Left lung (tissue), 10 donors: ENCODE results near the gene GPANK1. TPM values are rescaled to one million over a fixed set of nuclear protein-coding genes. Genes with fewer than 3 reads are reported as not detected.

ENCODE experiments used
- ATAC-seq: fragments of 200-7000 bp; cut with Tn5 transposase; one replicate; pipeline ENCODE4 v1.9.1; 2020; ENCODE audit warnings: moderate library complexity
- DNase-seq, 4 donors: peaks; one replicate each; pipeline ENCODE4 v3.0.0-alpha.2; 2013 to 2020
- H3K27ac ChIP-seq, 2 donors: fragments of 200-600 bp; sonication (generic) in 1 of 2; one replicate each; pipeline versions ENCODE4 v1.5.0 to v1.8.0; 2020 to 2021
- H3K27me3 ChIP-seq, 2 donors: fragments of 200-600 bp; sonication (generic) in 1 of 2; one replicate each; pipeline versions ENCODE4 v1.5.0 to v1.8.0; 2020 to 2021
- H3K36me3 ChIP-seq, 2 donors: fragments of 200-600 bp; sonication (generic) in 1 of 2; one replicate each; pipeline versions ENCODE4 v1.5.0 to v1.8.0; 2020 to 2021
- H3K4me1 ChIP-seq, 2 donors: fragments of 200-600 bp; one replicate each; pipeline ENCODE4 v1.8.0; 2021
- H3K4me3 ChIP-seq, 2 donors: fragments of 200-600 bp; sonication (generic) in 1 of 2; one replicate each; pipeline versions ENCODE4 v1.5.0 to v1.8.0; 2020 to 2021; ENCODE audit warnings: mild to moderate bottlenecking in 1 of 2
- H3K9me3 ChIP-seq, 2 donors: fragments of 200-600 bp; sonication (generic) in 1 of 2; one replicate each; pipeline versions ENCODE4 v1.5.0 to v1.8.0; 2020 to 2021
- intact Hi-C, 2 donors: fragments of 100-400 bp; cut with DNase I; formaldehyde crosslinking; loops; one replicate each; pipeline versions ENCODE4 v1.11.2 to v1.14.2; 2022
- polyA plus RNA-seq, 6 donors: library from polyadenylated mRNA; unstranded; fragments of 120-200 nt; gene quantifications; one replicate each; pipeline ENCODE4 v1.2.1, GENCODE V29; 2013; ENCODE audit not compliant: insufficient read length in 6 of 6
- total RNA-seq, 2 donors: library from RNA; stranded (reverse); fragmentation: NEBNext Ultra II Directional; extraction: Animal tissue kit (Norgen Biotek cat#: 25700); gene quantifications; one replicate each; pipeline ENCODE4 v1.2.1, GENCODE V29; 2021
- TF ChIP-seq, protein P1 (sequence below), 2 donors: fragments of 200-600 bp; sonication (generic) in 1 of 2; IDR thresholded peaks; one replicate each; pipeline versions ENCODE4 v1.5.0 to v1.8.0; 2021; ENCODE audit warnings: antibody characterized with exemption in 2 of 2
- donor health status: DM: no; HTN: yes; CAD: no.
- donor health status: DM: no; HTN: no; CAD: no.

GPANK1 gene
- total and polyA plus RNA-seq, 8 donors: 10.3 to 22.8 (median 21.6) TPM

DNA sequence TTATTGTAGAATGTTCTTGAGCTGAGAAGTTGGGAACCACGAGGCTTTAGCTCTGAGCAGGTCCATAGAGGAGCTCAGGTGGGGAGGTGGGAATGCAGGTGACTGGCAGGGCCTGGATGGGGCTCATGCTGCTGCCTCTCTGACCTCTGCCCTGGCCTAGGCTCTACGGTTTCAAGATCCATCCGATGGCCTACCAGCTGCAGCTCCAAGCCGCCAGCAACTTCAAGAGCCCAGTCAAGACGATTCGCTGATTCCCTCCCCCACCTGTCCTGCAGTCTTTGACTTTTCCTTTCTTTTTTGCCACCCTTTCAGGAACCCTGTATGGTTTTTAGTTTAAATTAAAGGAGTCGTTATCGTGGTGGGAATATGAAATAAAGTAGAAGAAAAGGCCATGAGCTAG lies 4.9 kb upstream of the GPANK1 start, which contains the start of gene LY6G5B:
Gene LY6G5B, plus strand, starts transcription at position 301 of the 400 bp plus-strand sequence. CDS start 975 bp downstream, outside the sequence.
- no peak within 1 kb of the TSS for H3K27ac ChIP-seq
- no peak for ATAC-seq
- peaks cover 6 to 24% of the 10 kb centered on the region in 2 donors for H3K4me1 ChIP-seq
- H3K36me3 ChIP-seq: peaks cover 0 to 73% of the 10 kb centered on the region in 2 donors
- intact Hi-C loops: loop anchor here in 1 of 2 donors (10.0 kb wide), 2 partner anchors 195 to 285 kb away; partner anchors contain the start of genes NELFE, NEU1 and SKIC2
- no peaks in the 10 kb centered on the region for H3K9me3 ChIP-seq
- DNase-seq: no peak
- TF ChIP-seq, protein P1, sequence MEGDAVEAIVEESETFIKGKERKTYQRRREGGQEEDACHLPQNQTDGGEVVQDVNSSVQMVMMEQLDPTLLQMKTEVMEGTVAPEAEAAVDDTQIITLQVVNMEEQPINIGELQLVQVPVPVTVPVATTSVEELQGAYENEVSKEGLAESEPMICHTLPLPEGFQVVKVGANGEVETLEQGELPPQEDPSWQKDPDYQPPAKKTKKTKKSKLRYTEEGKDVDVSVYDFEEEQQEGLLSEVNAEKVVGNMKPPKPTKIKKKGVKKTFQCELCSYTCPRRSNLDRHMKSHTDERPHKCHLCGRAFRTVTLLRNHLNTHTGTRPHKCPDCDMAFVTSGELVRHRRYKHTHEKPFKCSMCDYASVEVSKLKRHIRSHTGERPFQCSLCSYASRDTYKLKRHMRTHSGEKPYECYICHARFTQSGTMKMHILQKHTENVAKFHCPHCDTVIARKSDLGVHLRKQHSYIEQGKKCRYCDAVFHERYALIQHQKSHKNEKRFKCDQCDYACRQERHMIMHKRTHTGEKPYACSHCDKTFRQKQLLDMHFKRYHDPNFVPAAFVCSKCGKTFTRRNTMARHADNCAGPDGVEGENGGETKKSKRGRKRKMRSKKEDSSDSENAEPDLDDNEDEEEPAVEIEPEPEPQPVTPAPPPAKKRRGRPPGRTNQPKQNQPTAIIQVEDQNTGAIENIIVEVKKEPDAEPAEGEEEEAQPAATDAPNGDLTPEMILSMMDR (IDR thresholded peaks at IDR 0.05): no peak
- H3K27me3 ChIP-seq: no peaks in the 10 kb centered on the region
- no peak within 1 kb of the TSS for H3K4me3 ChIP-seq

DNA sequence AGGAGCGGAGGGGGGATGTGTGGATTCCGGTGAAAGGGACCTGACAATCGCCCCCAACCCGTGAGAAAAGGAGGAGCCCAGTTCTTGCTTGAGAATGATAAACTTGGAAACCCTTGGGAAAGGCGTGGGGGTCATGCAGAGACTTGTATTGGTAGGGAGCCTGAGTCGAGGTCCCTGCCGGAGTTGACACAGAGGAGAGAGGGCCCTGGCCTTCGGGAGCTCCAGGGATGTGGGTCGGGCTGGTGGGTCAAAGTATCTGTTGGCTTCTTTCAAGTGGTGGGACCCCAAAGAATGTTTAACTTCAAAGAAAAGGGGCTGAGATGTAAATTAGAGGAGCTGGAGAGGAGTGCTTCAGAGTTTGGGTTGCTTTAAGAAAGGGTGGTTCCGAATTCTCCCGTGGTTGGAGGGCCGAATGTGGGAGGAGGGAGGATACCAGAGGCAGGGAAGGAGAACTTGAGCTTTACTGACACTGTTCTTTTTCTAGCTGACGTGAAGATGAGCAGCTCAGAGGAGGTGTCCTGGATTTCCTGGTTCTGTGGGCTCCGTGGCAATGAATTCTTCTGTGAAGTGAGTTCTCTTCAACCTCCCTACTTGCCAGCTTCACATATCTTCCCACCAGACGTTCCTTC lies 1.7 kb upstream of the GPANK1 start:
- Histone ChIP-seq H3K4me1 (peaks cover 19 to 51% of the 10 kb centered on the region in 2 donors), H3K27ac (peak overlapping the region; percentile 93 to 94), H3K27me3 (no peaks in the 10 kb centered on the region), H3K4me3 (peak overlapping the region; percentile 57 to 66), H3K36me3 (peaks cover 0 to 69% of the 10 kb centered on the region in 2 donors), H3K9me3 (no peaks in the 10 kb centered on the region)
- TF ChIP-seq, protein P1 (IDR thresholded peaks at IDR 0.05): no peak
- DNase-seq (no peak), ATAC-seq (no peak)
- intact Hi-C loops: no loop called here

DNA sequence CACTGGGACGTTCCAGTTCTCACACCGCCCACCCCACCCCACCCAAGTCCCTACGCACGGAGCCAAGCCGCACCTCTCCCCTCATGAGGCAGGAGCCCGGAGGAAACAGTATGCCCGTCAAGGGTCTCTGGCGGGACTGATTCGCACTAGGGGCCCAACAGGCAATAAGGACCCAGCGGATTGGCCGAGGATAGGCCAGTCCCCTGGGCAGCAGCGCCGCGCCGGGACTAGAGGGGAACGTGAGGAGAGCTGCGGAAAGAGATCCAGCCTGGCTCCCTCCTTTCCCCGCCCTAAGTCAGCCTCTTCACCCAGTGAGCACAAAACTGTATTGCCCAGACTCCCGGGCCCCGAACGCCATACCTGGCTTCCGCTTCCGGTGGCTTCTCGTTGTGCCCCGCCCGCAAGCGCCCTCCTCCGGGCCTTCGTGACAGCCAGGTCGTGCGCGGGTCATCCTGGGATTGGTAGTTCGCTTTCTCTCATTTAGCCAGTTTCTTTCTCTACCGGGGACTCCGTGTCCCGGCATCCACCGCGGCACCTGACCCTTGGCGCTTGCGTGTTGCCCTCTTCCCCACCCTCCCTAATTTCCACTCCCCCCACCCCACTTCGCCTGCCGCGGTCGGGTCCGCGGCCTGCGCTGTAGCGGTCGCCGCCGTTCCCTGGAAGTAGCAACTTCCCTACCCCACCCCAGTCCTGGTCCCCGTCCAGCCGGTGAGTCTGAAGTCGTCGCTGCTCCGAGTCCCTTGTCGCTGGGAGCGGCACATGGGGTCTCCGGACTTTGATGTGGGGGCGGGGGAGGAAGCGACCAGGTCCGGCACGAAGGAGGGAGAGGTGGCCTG lies 922 bp upstream of the GPANK1 start, which contains the start of gene CSNK2B:
Gene CSNK2B, plus strand, starts transcription at position 580 of the 836 bp plus-strand sequence. CDS start 752 bp downstream, outside the sequence.
- TF ChIP-seq, protein P1 (IDR thresholded peaks at IDR 0.05): peak in 1 of 2 donors; percentile 26
- intact Hi-C loops: no loop called here

DNA sequence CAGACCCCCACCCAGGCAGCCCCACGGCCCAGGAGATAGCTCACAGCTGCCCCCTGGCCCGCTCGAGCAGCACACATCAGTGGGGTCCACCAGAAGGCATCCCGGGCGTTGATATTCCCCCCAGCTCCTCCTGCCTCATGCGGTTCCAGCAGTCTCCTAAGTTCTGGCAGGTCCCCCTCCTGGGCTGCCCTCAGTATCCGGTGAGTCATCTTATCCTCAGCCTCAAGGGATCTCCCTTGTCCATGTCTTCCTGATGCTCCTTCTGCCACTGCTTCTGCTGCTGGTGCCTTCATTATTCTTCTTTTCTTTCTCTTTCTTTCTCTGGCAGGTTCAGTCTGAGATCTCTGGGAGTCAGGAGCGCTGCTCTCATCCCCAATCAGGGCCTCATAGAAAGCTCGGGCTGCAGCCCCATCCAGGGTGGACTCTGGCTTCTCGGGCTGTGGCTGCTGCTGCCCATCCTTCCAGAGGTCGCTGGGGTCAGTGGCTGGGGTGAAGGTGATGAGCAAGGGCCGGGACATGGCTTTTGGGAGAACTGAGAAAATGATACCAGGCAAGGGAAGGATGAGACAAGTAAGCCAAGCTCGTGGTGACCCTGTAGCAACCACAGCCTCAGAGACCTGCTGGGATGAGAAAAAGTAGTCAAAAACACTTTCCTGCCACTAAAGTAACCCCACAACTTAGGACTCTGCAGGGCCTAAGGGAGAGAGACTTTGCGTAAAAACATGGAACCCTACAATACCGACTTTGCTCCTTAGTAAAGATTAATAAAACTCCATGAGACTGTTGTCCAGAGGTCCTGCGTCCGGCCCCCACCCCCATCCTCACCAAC lies 622 bp downstream of the GPANK1 start:
- TF ChIP-seq, protein P1 (IDR thresholded peaks at IDR 0.05): no peak
- DNase-seq (peak in 1 of 4 donors; percentile 66), ATAC-seq (no peak)
- Histone ChIP-seq H3K4me1 (peaks cover 23 to 67% of the 10 kb centered on the region in 2 donors), H3K36me3 (peaks cover 0 to 47% of the 10 kb centered on the region in 2 donors), H3K4me3 (peak overlapping the region; percentile 57 to 66), H3K27ac (peak overlapping the region; percentile 93 to 94), H3K27me3 (no peaks in the 10 kb centered on the region), H3K9me3 (no peaks in the 10 kb centered on the region)
- intact Hi-C loops: no loop called here

More for the DNA sequence above, 922 bp upstream of the GPANK1 start, which contains the start of gene CSNK2B:
- ATAC-seq: peak; percentile 93
- DNase-seq: peak; percentile 97 to 99 (median 98)
- Histone ChIP-seq H3K4me1 (peaks cover 19 to 58% of the 10 kb centered on the region in 2 donors), H3K27ac (peak within 1 kb of the TSS; percentile 93 to 94), H3K9me3 (no peaks in the 10 kb centered on the region), H3K4me3 (peak within 1 kb of the TSS; percentile 57 to 66), H3K27me3 (no peaks in the 10 kb centered on the region), H3K36me3 (peaks cover 0 to 62% of the 10 kb centered on the region in 2 donors)
